GM18508 (cell line): Measurements from ENCODE around the gene NUB1.

Source experiments
- ATAC-seq: cut with Tn5 transposase; IDR thresholded peaks from one replicate; pipeline ENCODE4 v1.9.1; 2021; ENCODE audit warnings: moderate number of reproducible peaks; ENCODE audit not compliant: insufficient read depth, unreplicated experiment

NUB1 gene

GRCh38 chr7:151312831-151313809, 28.5 kb upstream of the NUB1 start:
- ATAC-seq, result no peak

- ATAC-seq, result no peak
Observed at GRCh38 chr7:151313857-151314256, 27.8 kb upstream of the NUB1 start.

DNA sequence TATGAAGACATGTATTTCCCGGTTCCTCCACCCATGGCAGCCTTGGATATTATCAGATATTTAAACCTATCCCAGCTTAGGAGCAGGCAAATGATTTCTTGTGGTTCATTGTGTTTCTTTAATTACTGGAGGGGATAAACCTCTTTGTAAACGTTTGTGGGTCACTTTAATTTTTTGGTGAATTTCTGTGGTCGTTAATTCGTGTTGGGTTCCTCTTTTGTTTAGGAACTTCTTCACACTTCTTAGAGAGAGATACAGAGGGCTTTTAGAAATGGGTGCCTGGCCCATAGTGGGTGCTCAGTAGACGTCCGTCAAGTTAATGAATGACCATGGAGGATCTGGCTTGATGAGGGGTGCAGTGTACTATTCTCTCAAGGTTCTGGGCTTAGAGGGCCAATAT, 27.2 kb upstream of the NUB1 start:
- ATAC-seq, result no peak

DNA sequence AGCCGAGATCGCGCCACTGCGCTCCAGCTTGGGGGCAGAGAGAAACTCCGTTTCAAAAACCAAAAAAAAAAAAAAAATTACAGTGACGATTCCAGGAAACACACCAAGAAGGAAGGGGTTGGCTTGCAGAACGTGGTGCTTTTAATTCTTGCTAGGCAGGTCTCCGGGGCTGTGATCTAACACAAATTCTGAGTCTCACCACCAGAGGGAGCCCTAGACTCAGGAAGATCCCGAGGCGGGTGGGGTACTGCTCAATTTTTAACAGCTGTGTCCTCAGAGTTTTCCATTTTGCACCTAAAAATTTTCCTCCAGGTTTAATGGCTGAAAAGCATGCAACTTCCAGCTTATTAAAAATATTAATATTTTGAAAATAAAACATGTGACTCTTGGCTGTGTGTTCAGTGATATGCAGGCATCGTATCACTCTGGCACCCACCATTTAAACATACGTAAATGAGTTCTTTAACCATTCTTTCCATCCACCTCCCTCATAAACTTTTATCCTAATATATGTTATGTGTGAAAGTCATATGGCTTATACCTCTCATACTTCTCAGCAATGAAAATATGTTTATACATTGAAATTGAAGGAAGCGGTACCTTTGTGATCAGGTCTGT, 26.5 kb upstream of the NUB1 start:
- no peak for ATAC-seq

- ATAC-seq, result no peak
Observed at GRCh38 chr7:151316896-151317295, 24.7 kb upstream of the NUB1 start.

GRCh38 chr7:151317936-151318335, 23.7 kb upstream of the NUB1 start:
- ATAC-seq, result no peak

DNA sequence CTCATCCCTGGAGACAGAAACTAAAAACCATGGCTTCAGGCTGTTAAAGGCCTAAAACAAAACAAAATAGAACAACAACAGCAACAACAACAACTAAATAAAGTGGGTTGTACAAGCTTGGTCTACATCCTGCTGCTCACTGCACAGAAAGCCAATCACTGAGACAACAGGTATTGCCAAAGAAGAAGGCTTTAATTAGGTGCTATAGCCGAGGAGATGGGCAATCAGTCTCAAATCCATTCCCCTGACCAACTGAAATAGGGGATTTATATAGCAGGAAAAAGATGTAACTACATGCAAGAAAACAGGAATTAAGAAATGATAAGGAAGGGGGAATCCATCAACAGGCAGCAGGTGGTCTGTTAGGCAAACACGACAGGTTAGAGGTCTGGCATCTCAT, 22.4 kb upstream of the NUB1 start:
- ATAC-seq, result no peak

DNA sequence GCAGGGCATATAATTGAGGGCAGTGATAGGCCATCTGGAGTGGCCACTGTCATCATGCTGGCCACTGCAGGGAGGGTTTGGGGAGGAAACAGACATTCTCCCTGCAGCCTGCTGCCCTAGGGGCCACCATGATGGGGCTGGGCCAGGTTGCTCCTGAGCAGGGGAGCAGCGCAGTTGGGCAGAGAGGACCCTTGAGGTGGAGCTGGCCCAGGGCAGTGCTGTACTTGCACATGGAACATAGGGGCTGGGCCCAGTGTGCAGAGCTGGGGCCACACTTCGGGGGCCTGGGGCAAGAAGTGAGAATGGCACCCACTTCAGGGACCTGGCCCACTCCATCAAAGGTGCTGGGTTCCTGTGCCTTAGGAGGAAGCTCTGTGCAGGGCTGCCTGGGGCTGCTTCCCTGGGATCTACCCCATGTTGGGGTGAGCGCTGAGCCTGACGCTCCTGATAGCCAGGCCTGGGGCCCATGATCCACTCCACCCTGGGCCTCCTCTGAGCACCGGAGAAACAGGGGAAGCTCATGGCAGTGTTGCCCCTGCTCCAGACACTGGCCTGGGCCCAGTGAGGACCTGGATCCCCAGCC, 21.3 kb upstream of the NUB1 start:
- no peak for ATAC-seq

- no peak for ATAC-seq
Observed at GRCh38 chr7:151321341-151321740, 20.3 kb upstream of the NUB1 start.

- ATAC-seq, result no peak
Observed at GRCh38 chr7:151322906-151323305, 18.7 kb upstream of the NUB1 start.

GRCh38 chr7:151327022-151327421, 14.6 kb upstream of the NUB1 start:
- ATAC-seq, result no peak

GRCh38 chr7:151327659-151328058, 14.0 kb upstream of the NUB1 start:
- ATAC-seq, result no peak

GRCh38 chr7:151330181-151330580, 11.4 kb upstream of the NUB1 start:
- no peak for ATAC-seq

GRCh38 chr7:151330661-151331060, 11.0 kb upstream of the NUB1 start:
- ATAC-seq, result no peak

- ATAC-seq, result no peak
Observed at GRCh38 chr7:151334628-151335027, 7.0 kb upstream of the NUB1 start.

DNA sequence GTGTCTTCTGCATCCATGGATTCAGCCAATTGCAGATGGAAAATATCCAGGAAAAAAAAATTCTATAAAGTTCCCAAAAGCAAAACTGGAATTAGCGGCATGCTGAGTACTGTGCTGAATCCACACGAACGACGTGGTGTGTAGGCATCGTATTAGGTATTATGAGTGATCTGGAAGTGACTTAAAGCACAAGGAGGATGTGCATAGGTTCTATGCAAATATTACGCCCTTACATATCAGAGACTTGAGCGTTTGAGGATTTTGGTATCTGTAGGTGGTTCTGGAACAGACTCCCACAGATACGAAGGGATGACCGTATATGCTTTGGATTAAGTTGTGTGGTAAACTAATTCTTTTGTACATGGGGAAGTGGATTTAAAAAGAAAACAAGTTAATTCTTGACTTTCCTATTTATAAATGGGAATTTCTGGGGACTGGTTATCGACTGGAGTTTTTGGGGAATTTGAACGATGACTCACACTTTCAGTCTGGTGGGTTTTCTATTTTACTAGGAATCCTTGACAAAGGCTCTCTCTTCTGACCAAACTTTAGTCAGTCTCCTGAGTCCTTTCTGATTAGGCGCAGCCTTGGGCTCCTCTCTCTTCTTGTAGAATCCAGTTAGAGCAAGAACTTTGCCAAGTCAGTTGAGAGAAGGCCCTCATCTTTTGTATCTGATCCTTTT, 5.4 kb upstream of the NUB1 start:
- ATAC-seq, result no peak

DNA sequence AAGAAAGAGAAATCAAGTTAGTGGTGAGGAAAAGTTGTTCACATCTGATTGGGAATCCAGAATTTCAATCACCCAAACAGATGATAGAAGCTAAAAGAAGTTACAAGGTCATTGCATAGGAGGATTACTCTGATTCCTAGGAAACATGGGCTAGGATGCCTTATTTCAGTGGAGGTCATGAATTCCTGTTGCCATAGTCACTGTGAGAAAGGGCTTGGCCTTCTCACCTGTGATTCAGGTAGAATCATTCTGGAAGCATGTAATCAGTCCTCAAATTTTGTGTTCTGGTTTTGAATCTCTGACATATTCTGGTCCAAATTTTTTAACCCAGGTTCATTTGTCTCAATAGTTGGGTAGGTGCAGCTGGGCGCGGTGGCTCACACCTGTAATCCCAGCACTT, 4.3 kb upstream of the NUB1 start:
- ATAC-seq, result no peak

DNA sequence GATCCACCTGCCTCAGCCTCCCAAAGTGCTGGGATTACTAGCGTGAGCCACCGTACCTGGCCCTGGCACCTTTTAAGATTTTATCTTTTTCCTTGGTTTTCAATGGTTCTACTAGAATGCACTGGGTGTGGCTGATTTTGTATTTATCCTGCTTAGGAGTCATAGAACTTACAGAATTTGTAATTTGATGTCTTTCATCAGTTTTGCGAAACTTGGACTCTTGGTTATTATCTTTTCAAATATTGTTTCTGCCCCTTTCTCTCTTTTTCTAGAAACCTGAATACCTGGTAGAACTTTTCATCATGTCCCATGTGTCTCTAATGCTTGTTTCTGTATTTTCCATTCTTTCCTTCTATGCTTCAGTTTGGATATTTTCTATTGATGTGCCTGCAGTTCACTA, 2.8 kb upstream of the NUB1 start:
- no peak for ATAC-seq

DNA sequence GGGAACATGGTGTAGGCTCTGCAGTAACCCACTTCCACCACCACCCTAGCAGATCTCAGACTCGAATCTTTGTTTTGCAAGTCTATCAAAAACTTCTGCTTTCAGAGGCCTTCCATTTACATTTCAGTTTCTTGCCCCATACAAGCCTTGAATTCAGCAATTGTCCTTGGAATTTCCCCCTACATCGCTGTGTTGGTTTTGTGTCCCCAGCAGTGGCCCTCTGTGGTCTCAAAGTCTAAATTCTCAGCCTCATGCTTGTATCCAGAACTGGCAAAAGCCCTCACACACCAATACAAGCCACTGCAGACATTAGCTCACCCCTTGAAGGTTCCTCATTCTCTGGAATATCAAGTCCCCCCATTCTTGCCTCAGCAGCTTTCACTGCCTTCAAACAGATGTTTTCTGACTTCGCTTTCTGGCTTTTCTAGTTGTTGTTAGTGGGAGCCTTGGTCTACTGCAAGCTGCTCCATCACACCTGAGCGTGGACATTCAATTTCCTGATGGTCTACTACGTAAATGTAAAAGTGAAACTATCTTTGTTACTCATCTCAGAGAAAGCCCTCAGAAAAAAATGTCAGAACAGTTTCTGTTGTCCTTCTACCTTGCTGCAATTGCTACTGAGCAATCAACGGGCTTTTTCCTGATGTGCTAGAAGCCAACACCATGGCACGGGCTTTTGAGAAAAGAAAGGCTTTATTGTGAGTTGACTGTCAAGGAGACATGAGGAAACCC, 1.8 kb upstream of the NUB1 start:
- ATAC-seq, result no peak

DNA sequence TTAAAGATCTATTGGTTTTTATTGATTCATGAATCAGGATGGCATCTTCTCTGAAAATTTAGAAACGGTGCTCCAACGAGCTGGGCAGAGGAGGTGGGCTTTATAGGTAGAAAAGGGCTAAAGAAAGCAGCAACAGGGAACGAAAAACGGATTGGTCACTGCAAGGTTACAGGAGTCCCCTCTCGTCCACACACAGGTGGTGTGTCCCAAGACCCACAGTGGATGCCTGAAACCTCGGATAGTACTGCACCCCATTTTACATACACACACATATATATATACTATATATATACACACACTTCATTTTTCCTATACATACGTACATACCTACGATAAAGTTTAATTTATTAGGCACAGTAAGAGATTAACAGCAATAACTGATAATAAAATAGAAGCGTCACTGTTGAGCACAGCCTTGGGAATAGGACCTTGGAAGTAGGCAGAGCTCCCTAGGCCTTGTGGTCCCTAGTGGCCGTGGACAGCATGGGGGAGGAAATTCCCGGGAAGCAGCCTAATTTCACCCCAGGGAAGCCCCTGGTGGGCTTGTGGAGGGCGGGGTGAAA, 737 bp upstream of the NUB1 start:
- no peak for ATAC-seq
